Glutamatergic neuron (in vitro differentiated cells): ENCODE results near the gene CDRT4. TPM values are rescaled to one million over a fixed set of nuclear protein-coding genes. Genes with fewer than 3 reads are reported as not detected.
"Not testable (repeated sequence)": the region's sequence is repeated elsewhere in the genome, so short reads cannot be mapped to it uniquely, and the experiment has no call there.

Experiments used
- DNase-seq: peaks from one replicate; pipeline ENCODE4 v3.0.0; 2022
- H3K27ac Mint-ChIP-seq: one replicate; pipeline ENCODE4 v1.8.0; 2020; ENCODE audit warnings: mild to moderate bottlenecking, mixed read lengths, inconsistent platforms; ENCODE audit not compliant: unreplicated experiment
- H3K27me3 Mint-ChIP-seq: one replicate; pipeline ENCODE4 v1.8.0; 2020; ENCODE audit warnings: mild to moderate bottlenecking, moderate library complexity, mixed read lengths, inconsistent platforms; ENCODE audit not compliant: unreplicated experiment
- H3K36me3 Mint-ChIP-seq: one replicate; pipeline ENCODE4 v1.8.0; 2020; ENCODE audit warnings: mild to moderate bottlenecking, mixed read lengths, inconsistent platforms; ENCODE audit not compliant: unreplicated experiment
- H3K4me1 Mint-ChIP-seq: one replicate; pipeline ENCODE4 v1.8.0; 2020; ENCODE audit warnings: mild to moderate bottlenecking, low read depth, mixed read lengths, inconsistent platforms; ENCODE audit not compliant: unreplicated experiment
- H3K4me3 Mint-ChIP-seq: one replicate; pipeline ENCODE4 v1.8.0; 2020; ENCODE audit warnings: mild to moderate bottlenecking, mixed read lengths, inconsistent platforms; ENCODE audit not compliant: unreplicated experiment
- H3K9me3 Mint-ChIP-seq: one replicate; pipeline ENCODE4 v1.8.0; 2020; ENCODE audit warnings: mild to moderate bottlenecking, moderate library complexity, mixed read lengths, inconsistent platforms; ENCODE audit not compliant: unreplicated experiment
- total RNA-seq: library from RNA; stranded (reverse); fragmentation: NEBNext Ultra II Directional; extraction: Animal tissue kit (Norgen Biotek cat#: 25700); gene quantifications from one replicate; pipeline ENCODE4 v1.2.1, GENCODE V29; 2021; ENCODE audit not compliant: unreplicated experiment
- TF ChIP-seq, protein P1 (sequence below): fragments of 200-600 bp; sonication (generic); IDR thresholded peaks from one replicate; pipeline ENCODE4 v1.5.0; 2021; ENCODE audit not compliant: partially characterized antibody, unreplicated experiment

CDRT4 gene
- total RNA-seq, 1 donor from 2014 or later = 13.1 TPM

DNA sequence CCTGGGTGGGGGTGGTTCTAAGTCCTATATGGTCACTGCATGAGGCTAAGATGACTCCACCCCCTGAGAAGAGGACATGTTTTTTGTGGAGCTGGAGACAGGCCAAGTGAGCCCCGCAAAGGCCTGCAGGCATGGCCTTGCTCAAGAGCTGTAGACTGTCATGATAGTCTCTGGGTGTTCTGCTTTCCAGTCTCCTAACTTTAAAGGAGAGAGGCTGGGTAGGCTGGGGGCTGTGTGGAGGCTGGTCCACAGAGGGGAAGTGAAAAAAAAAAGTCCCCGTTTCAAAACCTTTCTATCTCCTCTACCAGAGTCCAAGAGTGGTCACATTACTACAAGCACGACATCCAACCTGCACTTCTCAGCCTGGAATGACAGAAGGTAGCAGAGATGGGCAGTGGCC, 27.1 kb downstream of the CDRT4 start:
- Mint-ChIP-seq H3K9me3 (peaks cover 2% of the 10 kb centered on the region), H3K27ac (no peak overlapping the region), H3K27me3 (peaks cover 1% of the 10 kb centered on the region), H3K4me1 (no peaks in the 10 kb centered on the region), H3K4me3 (no peak overlapping the region), H3K36me3 (peaks cover 4% of the 10 kb centered on the region)
- no peak for DNase-seq
- TF ChIP-seq, protein P1, sequence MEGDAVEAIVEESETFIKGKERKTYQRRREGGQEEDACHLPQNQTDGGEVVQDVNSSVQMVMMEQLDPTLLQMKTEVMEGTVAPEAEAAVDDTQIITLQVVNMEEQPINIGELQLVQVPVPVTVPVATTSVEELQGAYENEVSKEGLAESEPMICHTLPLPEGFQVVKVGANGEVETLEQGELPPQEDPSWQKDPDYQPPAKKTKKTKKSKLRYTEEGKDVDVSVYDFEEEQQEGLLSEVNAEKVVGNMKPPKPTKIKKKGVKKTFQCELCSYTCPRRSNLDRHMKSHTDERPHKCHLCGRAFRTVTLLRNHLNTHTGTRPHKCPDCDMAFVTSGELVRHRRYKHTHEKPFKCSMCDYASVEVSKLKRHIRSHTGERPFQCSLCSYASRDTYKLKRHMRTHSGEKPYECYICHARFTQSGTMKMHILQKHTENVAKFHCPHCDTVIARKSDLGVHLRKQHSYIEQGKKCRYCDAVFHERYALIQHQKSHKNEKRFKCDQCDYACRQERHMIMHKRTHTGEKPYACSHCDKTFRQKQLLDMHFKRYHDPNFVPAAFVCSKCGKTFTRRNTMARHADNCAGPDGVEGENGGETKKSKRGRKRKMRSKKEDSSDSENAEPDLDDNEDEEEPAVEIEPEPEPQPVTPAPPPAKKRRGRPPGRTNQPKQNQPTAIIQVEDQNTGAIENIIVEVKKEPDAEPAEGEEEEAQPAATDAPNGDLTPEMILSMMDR = no peak

DNA sequence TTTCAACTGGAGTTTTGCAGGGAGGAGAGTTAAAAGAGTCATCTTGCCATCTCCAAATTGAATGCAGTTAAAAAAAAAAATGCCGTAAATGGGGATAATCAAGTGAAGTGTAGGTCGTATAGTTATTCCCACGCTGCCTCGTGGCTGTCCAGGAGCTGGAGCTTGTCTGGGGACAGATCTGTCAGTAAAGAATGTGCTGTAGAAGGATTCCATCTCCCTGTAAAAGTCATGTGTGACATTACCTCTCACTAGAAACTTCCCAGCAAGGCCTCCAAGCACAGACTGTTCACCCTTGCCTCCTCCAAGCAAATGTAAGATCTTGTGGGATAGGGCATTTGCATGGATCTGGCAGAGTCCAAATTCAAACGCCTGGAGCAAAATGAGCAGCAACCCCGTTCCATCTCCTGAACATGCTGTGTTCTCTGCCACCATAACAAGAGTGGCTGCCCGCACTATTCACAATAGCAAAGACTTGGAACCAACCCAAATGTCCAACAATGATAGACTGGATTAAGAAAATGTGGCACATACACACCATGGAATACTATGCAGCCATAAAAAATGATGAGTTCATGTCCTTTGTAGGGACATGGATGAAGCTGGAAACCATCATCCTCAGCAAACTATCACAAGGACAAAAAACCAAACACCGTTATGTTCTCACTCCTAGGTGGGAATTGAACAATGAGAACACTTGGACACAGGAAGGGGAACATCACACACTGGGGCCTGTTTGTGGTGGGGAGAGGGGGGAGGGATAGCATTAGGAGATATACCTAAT, 28.0 kb downstream of the CDRT4 start:
- not testable (repeated sequence) for DNase-seq, H3K27ac Mint-ChIP-seq, H3K4me1 Mint-ChIP-seq, H3K36me3 Mint-ChIP-seq, H3K4me3 Mint-ChIP-seq, H3K27me3 Mint-ChIP-seq, H3K9me3 Mint-ChIP-seq

- Mint-ChIP-seq H3K4me3 (no peak overlapping the region), H3K27me3 (peaks cover 1% of the 10 kb centered on the region), H3K36me3 (peaks cover 4% of the 10 kb centered on the region), H3K27ac (no peak overlapping the region), H3K9me3 (peaks cover 2% of the 10 kb centered on the region), H3K4me1 (no peaks in the 10 kb centered on the region)
- TF ChIP-seq, protein P1 = no peak
- no peak for DNase-seq
These were observed 28.8 kb downstream of the CDRT4 start for GRCh38 chr17:15438491-15439105.

GRCh38 chr17:15437303-15437635, 30.2 kb downstream of the CDRT4 start:
- DNase-seq = no peak
- TF ChIP-seq, protein P1 = no peak
- Mint-ChIP-seq H3K4me3 (no peak overlapping the region), H3K9me3 (peaks cover 2% of the 10 kb centered on the region), H3K4me1 (no peaks in the 10 kb centered on the region), H3K27me3 (peaks cover 1% of the 10 kb centered on the region), H3K27ac (no peak overlapping the region), H3K36me3 (peaks cover 4% of the 10 kb centered on the region)

DNA sequence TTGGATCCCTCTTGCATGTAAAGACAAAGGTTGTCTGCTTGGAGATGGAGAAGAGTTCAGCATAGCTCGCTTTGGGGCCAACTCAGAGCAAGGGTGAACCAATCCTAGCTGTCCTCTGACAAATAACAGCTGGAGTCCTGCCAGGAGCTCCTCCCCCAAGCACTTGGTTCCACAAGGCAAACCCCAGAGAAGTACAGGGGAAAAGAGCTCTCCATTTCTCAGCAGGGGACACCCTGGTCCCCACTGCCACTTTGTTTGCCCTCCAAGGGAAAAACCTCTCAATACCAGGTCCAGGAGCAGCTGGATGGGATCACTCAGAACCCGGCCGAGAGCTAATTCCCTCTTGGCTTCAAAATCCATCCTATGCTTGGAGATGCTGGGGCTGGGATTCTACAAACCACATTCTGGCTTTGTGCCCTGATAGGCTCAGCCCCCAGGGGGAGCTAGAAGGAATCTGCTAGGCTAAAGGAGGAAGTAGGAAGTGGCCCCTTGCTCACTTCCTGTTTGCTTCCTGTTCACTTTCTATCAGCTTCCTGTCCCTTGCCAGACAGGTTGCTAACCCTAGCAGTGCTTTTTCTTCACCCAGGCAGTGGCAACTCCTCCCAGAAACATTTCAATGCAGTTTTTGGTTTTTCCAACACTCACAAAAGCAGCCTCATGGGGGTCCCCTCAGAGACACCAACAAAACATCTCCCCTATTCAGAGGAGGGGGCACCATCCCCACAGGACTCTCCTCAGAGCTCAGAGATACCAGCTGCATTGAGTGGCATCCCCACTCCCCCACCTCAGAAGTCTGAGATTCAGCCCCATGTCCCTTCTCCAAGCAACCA, 30.7 kb downstream of the CDRT4 start:
- H3K4me1 Mint-ChIP-seq = no peaks in the 10 kb centered on the region
- H3K4me3 Mint-ChIP-seq = no peak overlapping the region
- DNase-seq = no peak
- H3K27ac Mint-ChIP-seq = no peak overlapping the region
- peaks cover 1% of the 10 kb centered on the region for H3K27me3 Mint-ChIP-seq
- H3K36me3 Mint-ChIP-seq = peaks cover 4% of the 10 kb centered on the region
- TF ChIP-seq, protein P1 = no peak
- peaks cover 2% of the 10 kb centered on the region for H3K9me3 Mint-ChIP-seq
